ENCODE data around the gene GXYLT2. TPM values are rescaled to one million over a fixed set of nuclear protein-coding genes. Genes with fewer than 3 reads are reported as not detected.

Gene GXYLT2
- total and polyA plus RNA-seq, 2 donors (not counting 1 experiment from before 2014, with no cell fraction given) = not detected

DNA sequence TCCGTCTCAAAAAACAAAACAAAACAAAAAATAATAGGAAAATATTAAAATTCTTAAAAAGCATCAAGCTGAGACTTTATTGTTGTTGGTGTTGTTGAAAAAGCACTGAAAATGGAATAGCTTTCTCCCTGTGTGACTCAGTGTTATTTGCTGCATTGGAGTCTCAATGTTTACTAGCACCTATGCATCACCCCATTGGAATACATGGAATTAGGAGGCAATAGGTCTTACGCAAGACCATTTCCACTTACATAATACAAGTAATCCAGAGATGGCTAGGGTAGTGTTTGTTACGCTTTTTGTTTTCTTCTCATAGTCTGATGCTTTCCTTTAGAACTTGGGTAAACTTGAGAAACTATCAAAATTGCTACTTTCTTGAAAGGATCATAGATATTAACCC, 15.2 kb downstream of the GXYLT2 start:
- POLR2A ChIA-PET = no interaction called here
- CTCF ChIA-PET = no interaction called here

DNA sequence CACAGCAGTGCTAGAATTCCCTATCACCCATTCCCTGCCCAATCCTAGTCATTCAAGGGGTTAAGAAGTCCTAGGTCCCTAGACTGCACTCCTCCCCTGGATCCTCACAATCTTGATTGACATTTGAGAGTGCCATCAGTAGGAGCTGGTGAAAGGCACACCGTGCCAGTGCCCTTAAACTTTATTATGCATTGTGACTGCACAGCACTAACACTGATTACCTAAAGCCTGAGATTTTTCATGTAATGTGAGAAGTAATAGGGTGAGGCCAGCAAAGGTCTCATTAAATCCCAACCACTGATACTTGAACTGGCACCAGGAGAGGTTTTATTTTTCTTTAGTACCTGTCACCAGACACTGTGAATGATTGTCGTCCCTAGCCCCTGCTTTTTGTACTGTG, 16.3 kb downstream of the GXYLT2 start:
- H3K9me3 Mint-ChIP-seq (ENCODE audit: insufficient read depth) = no peaks in the 10 kb centered on the region
- H3K4me2 ChIP-seq (replicated peaks; ENCODE audit: low read depth, low read length, poor library complexity, severe bottlenecking) = no peak overlapping the region
- intact Hi-C loops (cut with micrococcal nuclease) = no loop called here

More for the DNA sequence above, 15.2 kb downstream of the GXYLT2 start:
- ATAC-seq (ENCODE audit: low read depth) (no peak), DNase-seq (no peak)
- WGBS (ENCODE audit: insufficient coverage) = no CpG with 5 or more reads among the region's 3 CpGs
- Histone ChIP-seq H3K27ac (ENCODE audit: low read length in 2 of 2) (no peak overlapping the region), H3K4me2 (replicated peaks; ENCODE audit: low read depth, low read length, poor library complexity, severe bottlenecking) (no peak overlapping the region), H4K20me1 (ENCODE audit: control insufficient read depth, insufficient read depth, low read length, poor library complexity, severe bottlenecking) (no peaks in the 10 kb centered on the region), H3K79me2 (ENCODE audit: control insufficient read depth, insufficient read depth, low read length) (no peaks in the 10 kb centered on the region), H3K27me3 (replicated peaks in 1 of 4; ENCODE audit: control extremely low read depth in 1 of 4, control insufficient read depth in 3 of 4, insufficient read depth in 4 of 4, low read length in 3 of 4) (peaks cover 0 to 3% (median 0%) of the 10 kb centered on the region in 4 experiments), H3K9me3 (ENCODE audit: control extremely low read depth in 1 of 3, control insufficient read depth in 2 of 3, insufficient read depth in 1 of 3, low read length in 2 of 3) (no peaks in the 10 kb centered on the region), H3K9ac (ENCODE audit: low read length) (no peak overlapping the region), H3K36me3 (replicated peaks in 1 of 2; ENCODE audit: control extremely low read depth in 1 of 2, control insufficient read depth in 1 of 2, extremely low read depth in 1 of 2, insufficient read depth in 2 of 2, low read length in 1 of 2) (no peaks in the 10 kb centered on the region), H2AFZ (ENCODE audit: insufficient read depth, low read depth, low read length, poor library complexity, severe bottlenecking) (no peak overlapping the region), H3K4me3 (ENCODE audit: control extremely low read depth in 1 of 5, extremely low read depth in 1 of 5, insufficient read depth in 1 of 5, low read depth in 2 of 5, low read length in 4 of 5) (no peak overlapping the region), H3K4me1 (ENCODE audit: control insufficient read depth in 2 of 2, insufficient read depth in 2 of 2, low read length in 2 of 2) (no peaks in the 10 kb centered on the region)
- Mint-ChIP-seq H3K27me3 (peaks cover 7% of the 10 kb centered on the region), H3K27ac (no peak overlapping the region), H3K4me3 (no peak overlapping the region), H3K4me1 (no peaks in the 10 kb centered on the region), H3K9me3 (ENCODE audit: insufficient read depth) (no peaks in the 10 kb centered on the region)
- TF ChIP-seq EZH2 (IDR thresholded peaks at IDR 0.05; ENCODE audit: borderline replicate concordance, insufficient read depth, low read depth, low read length, poor library complexity, severe bottlenecking) = no peak
- TF ChIP-seq, protein P1, sequence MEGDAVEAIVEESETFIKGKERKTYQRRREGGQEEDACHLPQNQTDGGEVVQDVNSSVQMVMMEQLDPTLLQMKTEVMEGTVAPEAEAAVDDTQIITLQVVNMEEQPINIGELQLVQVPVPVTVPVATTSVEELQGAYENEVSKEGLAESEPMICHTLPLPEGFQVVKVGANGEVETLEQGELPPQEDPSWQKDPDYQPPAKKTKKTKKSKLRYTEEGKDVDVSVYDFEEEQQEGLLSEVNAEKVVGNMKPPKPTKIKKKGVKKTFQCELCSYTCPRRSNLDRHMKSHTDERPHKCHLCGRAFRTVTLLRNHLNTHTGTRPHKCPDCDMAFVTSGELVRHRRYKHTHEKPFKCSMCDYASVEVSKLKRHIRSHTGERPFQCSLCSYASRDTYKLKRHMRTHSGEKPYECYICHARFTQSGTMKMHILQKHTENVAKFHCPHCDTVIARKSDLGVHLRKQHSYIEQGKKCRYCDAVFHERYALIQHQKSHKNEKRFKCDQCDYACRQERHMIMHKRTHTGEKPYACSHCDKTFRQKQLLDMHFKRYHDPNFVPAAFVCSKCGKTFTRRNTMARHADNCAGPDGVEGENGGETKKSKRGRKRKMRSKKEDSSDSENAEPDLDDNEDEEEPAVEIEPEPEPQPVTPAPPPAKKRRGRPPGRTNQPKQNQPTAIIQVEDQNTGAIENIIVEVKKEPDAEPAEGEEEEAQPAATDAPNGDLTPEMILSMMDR (IDR thresholded peaks at IDR 0.05) = no peak
- intact Hi-C loops (cut with micrococcal nuclease) = no loop called here

More for the DNA sequence above, 16.3 kb downstream of the GXYLT2 start:
- Histone ChIP-seq H4K20me1 (ENCODE audit: control insufficient read depth, insufficient read depth, low read length, poor library complexity, severe bottlenecking) (no peaks in the 10 kb centered on the region), H3K79me2 (ENCODE audit: control insufficient read depth, insufficient read depth, low read length) (no peaks in the 10 kb centered on the region), H3K9ac (ENCODE audit: low read length) (no peak overlapping the region), H3K4me1 (ENCODE audit: control insufficient read depth in 2 of 2, insufficient read depth in 2 of 2, low read length in 2 of 2) (no peaks in the 10 kb centered on the region), H2AFZ (ENCODE audit: insufficient read depth, low read depth, low read length, poor library complexity, severe bottlenecking) (no peak overlapping the region), H3K9me3 (ENCODE audit: control extremely low read depth in 1 of 3, control insufficient read depth in 2 of 3, insufficient read depth in 1 of 3, low read length in 2 of 3) (no peaks in the 10 kb centered on the region), H3K27ac (ENCODE audit: low read length in 2 of 2) (no peak overlapping the region), H3K4me3 (ENCODE audit: control extremely low read depth in 1 of 5, extremely low read depth in 1 of 5, insufficient read depth in 1 of 5, low read depth in 2 of 5, low read length in 4 of 5) (no peak overlapping the region), H3K27me3 (replicated peaks in 1 of 4; ENCODE audit: control extremely low read depth in 1 of 4, control insufficient read depth in 3 of 4, insufficient read depth in 4 of 4, low read length in 3 of 4) (peaks cover 0 to 3% (median 0%) of the 10 kb centered on the region in 4 experiments), H3K36me3 (replicated peaks in 1 of 2; ENCODE audit: control extremely low read depth in 1 of 2, control insufficient read depth in 1 of 2, extremely low read depth in 1 of 2, insufficient read depth in 2 of 2, low read length in 1 of 2) (no peaks in the 10 kb centered on the region)
- peaks cover 7% of the 10 kb centered on the region for H3K27me3 Mint-ChIP-seq
- no peaks in the 10 kb centered on the region for H3K4me1 Mint-ChIP-seq
- H3K27ac Mint-ChIP-seq = no peak overlapping the region
- POLR2A ChIA-PET = no interaction called here
- ATAC-seq (ENCODE audit: low read depth) (no peak), DNase-seq (no peak)
- H3K4me3 Mint-ChIP-seq = no peak overlapping the region
- CTCF ChIA-PET = no interaction called here
- no CpG with 5 or more reads among the region's 2 CpGs for WGBS (ENCODE audit: insufficient coverage)
- TF ChIP-seq, protein P1 (IDR thresholded peaks at IDR 0.05) = no peak
- no peak for TF ChIP-seq EZH2 (IDR thresholded peaks at IDR 0.05; ENCODE audit: borderline replicate concordance, insufficient read depth, low read depth, low read length, poor library complexity, severe bottlenecking)

All from B cell (primary cell).